ENCODE measurements around the gene SHTN1.

SHTN1 gene

GRCh38 chr10:116866987-116867595 lies 137.9 kb downstream of the SHTN1 start:
- Histone ChIP-seq H3K27ac (no peak overlapping the region), H3K4me3 (no peak overlapping the region)
- TF ChIP-seq CTCF (IDR thresholded peaks at IDR 0.05), result no peak
- DNase-seq (ENCODE audit: low spot score), result no peak

- TF ChIP-seq CTCF (IDR thresholded peaks at IDR 0.05), result no peak
- no peak overlapping the region for H3K27ac ChIP-seq
- no peak for DNase-seq (ENCODE audit: low spot score)
- H3K4me3 ChIP-seq, result no peak overlapping the region
Measured at GRCh38 chr10:116866066-116866465, 138.9 kb downstream of the SHTN1 start.

DNA sequence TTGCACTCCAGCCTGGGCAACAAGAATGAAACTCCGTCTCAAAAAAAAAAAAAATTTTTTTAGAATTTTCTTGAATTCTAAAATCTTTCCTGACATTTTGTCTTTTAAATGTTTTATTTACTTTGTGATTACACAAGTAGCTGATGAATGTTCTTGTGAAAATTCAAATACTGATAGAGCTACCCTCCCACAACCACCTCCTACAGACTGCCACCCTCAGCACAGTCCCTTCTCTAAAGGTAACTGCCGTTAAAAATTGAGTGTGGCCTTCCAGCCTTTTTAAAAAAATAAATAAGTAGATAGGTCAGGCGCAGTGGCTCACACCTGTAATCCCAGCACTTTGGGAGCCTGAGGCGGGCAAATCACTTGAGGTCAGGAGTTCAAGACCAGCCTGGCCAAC lies 140.6 kb downstream of the SHTN1 start:
- no peak overlapping the region for H3K27ac ChIP-seq

GRCh38 chr10:116861796-116862195 lies 143.2 kb downstream of the SHTN1 start:
- TF ChIP-seq CTCF (IDR thresholded peaks at IDR 0.05), result no peak
- DNase-seq (ENCODE audit: low spot score), result no peak
- Histone ChIP-seq H3K27ac (no peak overlapping the region), H3K4me3 (no peak overlapping the region)

More for the DNA sequence above, 140.6 kb downstream of the SHTN1 start:
- no peak overlapping the region for H3K4me3 ChIP-seq
- DNase-seq (ENCODE audit: low spot score), result no peak
- no peak for TF ChIP-seq CTCF (IDR thresholded peaks at IDR 0.05)

DNA sequence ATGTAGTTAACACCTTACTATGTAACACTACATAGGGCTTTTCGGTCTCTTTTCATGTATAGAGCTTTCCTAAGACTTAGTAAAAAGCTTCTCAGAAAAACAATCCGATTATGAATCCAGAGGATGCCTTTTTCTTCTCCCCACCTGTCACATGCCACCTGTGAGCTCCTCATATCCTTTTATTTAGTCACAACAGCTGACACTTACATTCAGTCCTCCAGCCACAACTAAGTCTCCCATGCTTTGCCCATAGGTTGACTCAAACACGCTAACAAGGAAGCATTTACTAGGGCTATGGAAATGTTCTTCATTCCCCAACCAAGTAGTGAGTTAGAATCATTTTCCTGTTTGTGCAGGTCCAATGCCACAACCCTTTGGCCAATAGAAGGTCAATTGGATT lies 147.8 kb downstream of the SHTN1 start:
- Histone ChIP-seq H3K27ac (no peak overlapping the region), H3K4me3 (no peak overlapping the region)
- no peak for TF ChIP-seq CTCF (IDR thresholded peaks at IDR 0.05)
- DNase-seq (ENCODE audit: low spot score), result no peak

- no peak overlapping the region for H3K27ac ChIP-seq
- no peak for TF ChIP-seq CTCF (IDR thresholded peaks at IDR 0.05)
- DNase-seq (ENCODE audit: low spot score), result no peak
- H3K4me3 ChIP-seq, result no peak overlapping the region
Measured at GRCh38 chr10:116853701-116854100, 151.3 kb downstream of the SHTN1 start.

GRCh38 chr10:116853287-116853686 lies 151.7 kb downstream of the SHTN1 start:
- no peak overlapping the region for H3K4me3 ChIP-seq
- H3K27ac ChIP-seq, result no peak overlapping the region
- no peak for DNase-seq (ENCODE audit: low spot score)
- no peak for TF ChIP-seq CTCF (IDR thresholded peaks at IDR 0.05)

Data from coronary artery (tissue), 2 donors.